SK-N-SH (cell line): ENCODE measurements around the gene KLHDC3. TPM values are rescaled to one million over a fixed set of nuclear protein-coding genes. Genes with fewer than 3 reads are reported as not detected.

Source experiments
- CTCF ChIA-PET: fragments of 300-600, 350-600 bp; formaldehyde crosslinking; extraction: SDS; loops from one replicate; lab custom pipeline; 2021; lab: Yijun Ruan, JAX
- POLR2A ChIA-PET: fragments of 350-600 bp; sonication (Branson Sonifier 250); formaldehyde crosslinking; extraction: SDS; loops from one replicate; lab custom pipeline; 2020; ENCODE audit warnings: antibody characterized with exemption, inconsistent platforms; lab: Yijun Ruan, JAX
- DNase-seq: peaks from one replicate; pipeline ENCODE4 v3.0.0; 2012
- H2AFZ ChIP-seq: fragments of 200-600 bp; sonication (generic); 2 replicates; pipeline ENCODE4 v1.8.1; 2016; ENCODE audit warnings: antibody characterized with exemption, mild to moderate bottlenecking, low read depth
- H3F3A ChIP-seq: fragments of 200-600 bp; sonication (generic); replicated peaks from 2 replicates; pipeline ENCODE3; 2016; ENCODE audit warnings: antibody characterized with exemption, mild to moderate bottlenecking; ENCODE audit not compliant: insufficient read depth
- H3K27ac ChIP-seq, 2 experiments: fragments of 200-500 bp in 1 of 2; fragments of 200-600 bp in 1 of 2; sonication (Bioruptor generic) in 1 of 2; sonication (generic), shearing (Covaris generic) in 1 of 2; 2 replicates each; pipeline versions ENCODE4 v1.5.1 to v1.6.1; 2014 to 2016; ENCODE audit warnings: low read depth in 2 of 2, inconsistent platforms in 1 of 2, low read length in 1 of 2, mild to moderate bottlenecking in 1 of 2, mixed read lengths in 1 of 2
- H3K27me3 ChIP-seq: fragments of 200-600 bp; sonication (generic), shearing (Covaris generic); 2 replicates; pipeline ENCODE4 v1.6.1; 2016; ENCODE audit warnings: mixed run types; ENCODE audit not compliant: insufficient read depth
- H3K36me3 ChIP-seq, 2 experiments: fragments of 200-500 bp in 1 of 2; fragments of 200-600 bp in 1 of 2; sonication (Bioruptor generic) in 1 of 2; sonication (generic) in 1 of 2; replicated peaks in 1 of 2; 2 replicates each; pipeline versions ENCODE3 to v1.5.1; 2014 to 2016; ENCODE audit warnings: low read length in 1 of 2, mild to moderate bottlenecking in 1 of 2; ENCODE audit not compliant: insufficient read depth in 2 of 2, control insufficient read depth in 1 of 2
- H3K4me1 ChIP-seq, 2 experiments: fragments of 200-500 bp in 1 of 2; fragments of 200-600 bp in 1 of 2; sonication (Bioruptor generic) in 1 of 2; sonication (generic), shearing (Covaris generic) in 1 of 2; 2 replicates each; pipeline versions ENCODE4 v1.5.1 to v1.6.1; 2014 to 2016; ENCODE audit warnings: low read depth in 1 of 2, low read length in 1 of 2, mixed run types in 1 of 2; ENCODE audit not compliant: insufficient read depth in 2 of 2, control insufficient read depth in 1 of 2
- H3K4me2 ChIP-seq: fragments of 200-600 bp; sonication (generic), shearing (Covaris generic); 2 replicates; pipeline ENCODE4 v1.6.1; 2017; ENCODE audit warnings: mixed run types
- H3K4me3 ChIP-seq, 2 experiments: fragments of 200-500 bp in 1 of 2; fragments of 200-600 bp in 1 of 2; sonication (Bioruptor generic) in 1 of 2; sonication (generic), shearing (Covaris generic) in 1 of 2; 2 replicates each; pipeline versions ENCODE4 v1.5.1 to v1.8.1; 2014 to 2016; ENCODE audit warnings: low read depth in 2 of 2, inconsistent platforms in 1 of 2, low read length in 1 of 2, mild to moderate bottlenecking in 1 of 2, mixed read lengths in 1 of 2, moderate library complexity in 1 of 2
- H3K79me2 ChIP-seq: fragments of 200-600 bp; sonication (generic); 2 replicates; pipeline ENCODE4 v1.8.1; 2017; ENCODE audit warnings: mild to moderate bottlenecking; ENCODE audit not compliant: insufficient read depth
- H3K9ac ChIP-seq: fragments of 200-600 bp; sonication (generic); 2 replicates; pipeline ENCODE4 v1.6.1; 2017; ENCODE audit warnings: mixed run types
- H3K9me2 ChIP-seq: fragments of 200-600 bp; sonication (generic); 2 replicates; pipeline ENCODE4 v1.6.1; 2017; ENCODE audit warnings: mixed run types
- H3K9me3 ChIP-seq: fragments of 200-600 bp; sonication (generic); 2 replicates; pipeline ENCODE4 v1.6.1; 2017; ENCODE audit warnings: mixed run types, mild to moderate bottlenecking, moderate library complexity
- H4K20me1 ChIP-seq: fragments of 200-600 bp; sonication (generic); 2 replicates; pipeline ENCODE4 v1.6.1; 2017; ENCODE audit warnings: mild to moderate bottlenecking, mixed run types; ENCODE audit not compliant: insufficient read depth
- CTCF ChIP-seq: fragments of 200-600 bp; sonication (generic); IDR thresholded peaks from 2 replicates; pipeline ENCODE4 v1.6.1; 2017; ENCODE audit warnings: antibody characterized with exemption, mild to moderate bottlenecking, moderate library complexity
- FOXM1 ChIP-seq: IDR thresholded peaks from 2 replicates; pipeline ENCODE4 v1.4.0; 2012; ENCODE audit warnings: low read depth, mild to moderate bottlenecking
- POLR2AphosphoS5 ChIP-seq: IDR thresholded peaks from 2 replicates; pipeline ENCODE4 v1.6.1; 2012; ENCODE audit warnings: low read depth, low read length
- RAD21 ChIP-seq: IDR thresholded peaks from 2 replicates; pipeline ENCODE4 v1.6.1; 2012; ENCODE audit warnings: mild to moderate bottlenecking, low read length
- SMC3 ChIP-seq: IDR thresholded peaks from 2 replicates; pipeline ENCODE4 v1.6.1; 2012; ENCODE audit warnings: low read depth, low read length, improper control_type of control experiment
- ZBTB33 ChIP-seq: IDR thresholded peaks from 2 replicates; pipeline ENCODE4 v1.4.0; 2012; ENCODE audit warnings: low read depth, borderline replicate concordance
- WGBS: methylation state at CpG from one replicate; pipeline ENCODE4 v1.1.6; 2017; ENCODE audit warnings: low lambda C conversion rate; 5-methylcytosine and 5-hydroxymethylcytosine counted together
- polyA plus RNA-seq, 3 experiments: library from polyadenylated mRNA; depleted of rRNA; stranded (reverse); fragments of >200 nt; gene quantifications; 2 replicates each; pipeline ENCODE4 v1.2.3, GENCODE V29; 2012

The KLHDC3 gene
- polyA plus RNA-seq, 1 of the 3 experiments (the other 2 are of a cell fraction) = 74.1 TPM

DNA sequence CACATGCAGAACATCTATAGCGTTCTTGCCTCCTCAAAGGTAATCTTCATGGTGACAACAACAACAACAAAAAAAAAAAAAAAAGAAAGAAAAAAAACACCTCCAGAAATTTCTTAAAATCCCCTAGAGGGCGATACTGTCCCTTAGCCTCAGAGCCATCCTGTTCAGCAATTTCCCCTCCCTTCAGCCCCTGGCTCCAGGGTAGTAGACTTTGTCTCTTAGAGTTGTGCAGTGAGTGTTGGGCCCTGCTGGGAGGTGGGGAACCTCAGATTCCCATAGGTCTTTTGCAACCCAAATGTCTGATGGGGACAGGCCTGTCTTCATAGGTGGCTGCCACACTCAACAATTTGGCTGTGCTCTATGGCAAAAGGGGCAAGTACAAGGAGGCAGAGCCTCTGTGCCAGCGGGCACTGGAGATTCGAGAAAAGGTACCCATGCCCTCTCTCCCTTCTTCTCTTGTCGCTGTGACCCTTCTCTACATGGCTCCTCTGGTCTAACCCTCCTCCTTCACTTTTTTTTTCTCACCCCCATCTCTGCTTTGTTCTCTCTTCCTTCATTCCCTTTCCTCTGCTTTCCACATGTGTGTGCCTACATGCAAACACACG is 56.1 kb downstream of the KLHDC3 start:
- Histone ChIP-seq H3F3A (no peaks in the 10 kb centered on the region), H3K4me3 (no peak overlapping the region), H3K36me3 (peaks cover 0 to 16% of the 10 kb centered on the region in 2 experiments), H3K9ac (no peak overlapping the region), H3K79me2 (no peaks in the 10 kb centered on the region), H2AFZ (no peak overlapping the region), H3K4me1 (peaks cover 0 to 3% of the 10 kb centered on the region in 2 experiments; a peak in 1 of 4 replicates), H3K4me2 (no peak overlapping the region), H3K27me3 (no peaks in the 10 kb centered on the region), H3K9me2 (no peaks in the 10 kb centered on the region), H4K20me1 (no peaks in the 10 kb centered on the region), H3K9me3 (no peaks in the 10 kb centered on the region), H3K27ac (no peak overlapping the region)
- 45% methylated on average over 6 of the region's 6 CpGs for WGBS
- DNase-seq = peak; percentile 80
- CTCF ChIA-PET = interaction anchor here (0.6 to 6.2 kb wide), 17 partner anchors 10 to 85 kb away, joined by 3 to 58 read pairs (median 4); partner anchors contain the start of genes CUL7, KLC4 and MRPL2
- peak; percentile 84 for TF ChIP-seq RAD21
- TF ChIP-seq CTCF = peak; percentile 79
- no peak for TF ChIP-seq ZBTB33
- peak; percentile 83 for TF ChIP-seq SMC3
- no peak for TF ChIP-seq FOXM1
- TF ChIP-seq POLR2AphosphoS5 = no peak
- POLR2A ChIA-PET = no interaction called here

Other genes with a start within 250 kb of the KLHDC3 start
- 5.1 and 6.6 TPM in 2 replicates for gene BICRAL, start 232.2 kb upstream of the KLHDC3 start, polyA plus RNA-seq (2012; rRNA removed)
- 22.1 and 28.7 TPM in 2 replicates for gene RPL7L1, start 134.6 kb upstream of the KLHDC3 start, polyA plus RNA-seq (2012; rRNA removed)
- not detected in 2 replicates for gene PTCRA, start 98.2 kb upstream of the KLHDC3 start, polyA plus RNA-seq (2012; rRNA removed)
- gene CNPY3, start 84.8 kb upstream of the KLHDC3 start, polyA plus RNA-seq (2012; rRNA removed) = 59.2 and 77.5 TPM in 2 replicates
- 1.4 and 2.0 TPM in 2 replicates for gene GNMT, start 53.5 kb upstream of the KLHDC3 start, polyA plus RNA-seq (2012; rRNA removed)
- 12.5 and 15.3 TPM in 2 replicates for gene PEX6, start 35.1 kb upstream of the KLHDC3 start, polyA plus RNA-seq (2012; rRNA removed)
- gene PPP2R5D, start 29.7 kb upstream of the KLHDC3 start, polyA plus RNA-seq (2012; rRNA removed) = 37.6 and 38.6 TPM in 2 replicates
- 160 and 171 TPM in 2 replicates for gene MEA1, start 303 bp upstream of the KLHDC3 start, polyA plus RNA-seq (2012; rRNA removed)
- gene RRP36, start 7.4 kb downstream of the KLHDC3 start, polyA plus RNA-seq (2012; rRNA removed) = 60.5 and 64.8 TPM in 2 replicates
- 46.9 and 59.6 TPM in 2 replicates for gene CUL7, start 39.6 kb downstream of the KLHDC3 start, polyA plus RNA-seq (2012; rRNA removed)
- 43.0 and 64.7 TPM in 2 replicates for gene MRPL2, start 45.2 kb downstream of the KLHDC3 start, polyA plus RNA-seq (2012; rRNA removed)
- 17.5 and 22.0 TPM in 2 replicates for gene KLC4, start 45.4 kb downstream of the KLHDC3 start, polyA plus RNA-seq (2012; rRNA removed)
- gene PTK7, start 62.1 kb downstream of the KLHDC3 start, polyA plus RNA-seq (2012; rRNA removed) = 93.7 and 105 TPM in 2 replicates
- gene SRF, start 157.0 kb downstream of the KLHDC3 start, polyA plus RNA-seq (2012; rRNA removed) = 31.7 and 33.8 TPM in 2 replicates
- 36.8 and 37.7 TPM in 2 replicates for gene CUL9, start 167.9 kb downstream of the KLHDC3 start, polyA plus RNA-seq (2012; rRNA removed)
- gene DNPH1, start 215.2 kb downstream of the KLHDC3 start, polyA plus RNA-seq (2012; rRNA removed) = 263 and 287 TPM in 2 replicates
- 0.91 and 0.94 TPM in 2 replicates for gene TTBK1, start 229.2 kb downstream of the KLHDC3 start, polyA plus RNA-seq (2012; rRNA removed)